Gastroesophageal sphincter (tissue), 4 donors: ENCODE results near the gene S1PR1. TPM values are rescaled to one million over a fixed set of nuclear protein-coding genes. Genes with fewer than 3 reads are reported as not detected.
"Not testable (repeated sequence)": the region's sequence is repeated elsewhere in the genome, so short reads cannot be mapped to it uniquely, and the experiment has no call there.

Experiments
- ATAC-seq: fragments of 150-250 bp; one replicate; pipeline ENCODE4 v1.9.1; 2016; ENCODE audit warnings: mild to moderate bottlenecking, moderate library complexity
- H3K27ac ChIP-seq, 4 donors: fragments of 200-600 bp; sonication (generic) in 3 of 4; 1 replicate in 3 of 4; 2 replicates in 1 of 4; pipeline ENCODE4 v1.5.1; 2016 to 2019
- H3K27me3 ChIP-seq: fragments of 200-600 bp; sonication (generic); one replicate; pipeline ENCODE4 v1.5.1; 2019
- H3K36me3 ChIP-seq, 2 donors: fragments of 200-600 bp; sonication (generic); one replicate each; pipeline ENCODE4 v1.5.1; 2019; ENCODE audit warnings: control low read depth in 1 of 2
- H3K4me1 ChIP-seq, 3 donors: fragments of 200-600 bp; sonication (generic); 1 replicate in 2 of 3; 2 replicates in 1 of 3; pipeline ENCODE4 v1.5.1; 2016 to 2019; ENCODE audit warnings: control low read depth in 2 of 3
- H3K4me3 ChIP-seq, 2 donors: fragments of 200-600 bp; sonication (generic); one replicate each; pipeline ENCODE4 v1.5.1; 2019; ENCODE audit warnings: mild to moderate bottlenecking in 1 of 2, moderate library complexity in 1 of 2
- H3K9me3 ChIP-seq, 3 donors: fragments of 200-600 bp; sonication (generic); one replicate each; pipeline ENCODE4 v1.5.1; 2017 to 2019; ENCODE audit warnings: control low read depth in 2 of 3
- CTCF ChIP-seq, 4 experiments: fragments of 200-600 bp in 2 of 4; fragments of 450-650 bp in 2 of 4; sonication (generic) in 1 of 4; IDR thresholded peaks; one replicate each; pipeline ENCODE4 v1.5.1; 2017 to 2019; ENCODE audit warnings: antibody characterized with exemption in 4 of 4, mild to moderate bottlenecking in 2 of 4, moderate library complexity in 2 of 4
- EP300 ChIP-seq: sonication (generic); formaldehyde crosslinking; IDR thresholded peaks from one replicate; pipeline ENCODE4 v1.6.1; 2017; ENCODE audit warnings: antibody characterized with exemption, mild to moderate bottlenecking
- POLR2A ChIP-seq, 2 donors: fragments of 450-650 bp; IDR thresholded peaks; one replicate each; pipeline ENCODE4 v1.6.1; 2017; ENCODE audit warnings: antibody characterized with exemption in 2 of 2, mild to moderate bottlenecking in 2 of 2, moderate library complexity in 1 of 2
- POLR2AphosphoS5 ChIP-seq: sonication (generic); formaldehyde crosslinking; IDR thresholded peaks from one replicate; pipeline ENCODE4 v1.6.1; 2017; ENCODE audit warnings: antibody characterized with exemption
- WGBS, 2 donors: methylation state at CpG; one replicate each; pipeline ENCODE4 v1.1.5; 2018; ENCODE audit warnings: low coverage in 1 of 2; 5-methylcytosine and 5-hydroxymethylcytosine counted together
- total RNA-seq, 4 donors: library from RNA; depleted of rRNA; stranded (reverse); fragments of >200 nt; gene quantifications; one replicate each; pipeline ENCODE4 v1.1.0, GENCODE V29; 2016

Gene S1PR1
- 10 to 100 TPM; 13.9 to 73.6 (median 47.8) TPM for total RNA-seq

GRCh38 chr1:101236516-101237228 lies at the start of gene S1PR1:
Gene S1PR1, plus strand, starts transcription at chr1:101237019. Its CDS starts 1,966 bp downstream, at chr1:101238985.
- ATAC-seq: peak; percentile 40
- TF ChIP-seq POLR2A (IDR thresholded peaks at IDR 0.05) (peak; percentile 17 to 26), POLR2AphosphoS5 (no peak)

GRCh38 chr1:101187297-101187696 lies 49.5 kb upstream of the S1PR1 start:
- H3K27me3 ChIP-seq: no peaks in the 10 kb centered on the region
- no peaks in the 10 kb centered on the region for H3K36me3 ChIP-seq
- H3K9me3 ChIP-seq: no peaks in the 10 kb centered on the region
- ATAC-seq: no peak
- no peak for TF ChIP-seq CTCF (IDR thresholded peaks at IDR 0.05)
- peak overlapping the region in 1 of 4 donors; percentile 49 for H3K27ac ChIP-seq
- H3K4me1 ChIP-seq: no peaks in the 10 kb centered on the region
- H3K4me3 ChIP-seq: no peak overlapping the region

More at GRCh38 chr1:101236516-101237228, at the start of gene S1PR1:
- Histone ChIP-seq H3K27me3 (no peaks in the 10 kb centered on the region), H3K36me3 (peaks cover 0 to 20% of the 10 kb centered on the region in 2 donors), H3K27ac (peak within 1 kb of the TSS; percentile 37 to 84 (median 82)), H3K9me3 (no peaks in the 10 kb centered on the region), H3K4me1 (peaks cover 0 to 24% (median 4%) of the 10 kb centered on the region in 3 donors), H3K4me3 (peak within 1 kb of the TSS; percentile 52 to 70)
- WGBS, 2 donors: 0% methylated on average over 15 to 19 of the region's 46 CpGs

GRCh38 chr1:101188331-101188730 lies 48.5 kb upstream of the S1PR1 start:
- ATAC-seq: no peak
- no peaks in the 10 kb centered on the region for H3K9me3 ChIP-seq
- no peak for TF ChIP-seq POLR2AphosphoS5
- TF ChIP-seq CTCF (IDR thresholded peaks at IDR 0.05): no peak
- no peak for TF ChIP-seq POLR2A (IDR thresholded peaks at IDR 0.05)
- TF ChIP-seq EP300: no peak
- WGBS, 2 donors: 75 to 100% methylated on average over 1 of the region's 1 CpG
- no peaks in the 10 kb centered on the region for H3K4me1 ChIP-seq
- no peak overlapping the region for H3K27ac ChIP-seq
- H3K4me3 ChIP-seq: no peak overlapping the region
- H3K36me3 ChIP-seq: no peaks in the 10 kb centered on the region
- H3K27me3 ChIP-seq: no peaks in the 10 kb centered on the region

GRCh38 chr1:101188968-101189367 lies 47.9 kb upstream of the S1PR1 start:
- H3K27me3 ChIP-seq, H3K4me1 ChIP-seq, H3K4me3 ChIP-seq, H3K27ac ChIP-seq, H3K36me3 ChIP-seq, H3K9me3 ChIP-seq, ATAC-seq: not testable (repeated sequence)

- ATAC-seq: no peak
- Histone ChIP-seq H3K4me3 (no peak overlapping the region), H3K36me3 (no peaks in the 10 kb centered on the region), H3K4me1 (no peaks in the 10 kb centered on the region), H3K27ac (no peak overlapping the region), H3K9me3 (no peaks in the 10 kb centered on the region), H3K27me3 (no peaks in the 10 kb centered on the region)
- TF ChIP-seq POLR2A (IDR thresholded peaks at IDR 0.05) (no peak), POLR2AphosphoS5 (no peak), EP300 (no peak), CTCF (IDR thresholded peaks at IDR 0.05) (no peak)
- 22 to 75% methylated on average over 2 to 4 of the region's 4 CpGs for WGBS, 2 donors
Measured at GRCh38 chr1:101190441-101190840, 46.4 kb upstream of the S1PR1 start.

- H3K27ac ChIP-seq: no peak overlapping the region
- no peak overlapping the region for H3K4me3 ChIP-seq
- no peaks in the 10 kb centered on the region for H3K4me1 ChIP-seq
- TF ChIP-seq CTCF (IDR thresholded peaks at IDR 0.05): no peak
- no peak for TF ChIP-seq POLR2AphosphoS5
- no peak for TF ChIP-seq EP300
- no peak for TF ChIP-seq POLR2A (IDR thresholded peaks at IDR 0.05)
- H3K27me3 ChIP-seq: no peaks in the 10 kb centered on the region
- ATAC-seq: no peak
- no peaks in the 10 kb centered on the region for H3K9me3 ChIP-seq
- no peaks in the 10 kb centered on the region for H3K36me3 ChIP-seq
Measured at GRCh38 chr1:101191049-101191448, 45.8 kb upstream of the S1PR1 start.
